IPS-NIHi7 (cell line): Measurements from ENCODE around the gene CD101.
A peak's percentile ranks its signal among the peaks of the same experiment; 100 is the strongest.

ENCODE experiments used
- DNase-seq: peaks from one replicate; pipeline ENCODE4 v3.0.0; 2012; ENCODE audit warnings: mixed read lengths; ENCODE audit errors: extremely low spot score

Gene CD101

GRCh38 chr1:117015724-117016123 lies 14.2 kb downstream of the CD101 start:
- no peak for DNase-seq

DNA sequence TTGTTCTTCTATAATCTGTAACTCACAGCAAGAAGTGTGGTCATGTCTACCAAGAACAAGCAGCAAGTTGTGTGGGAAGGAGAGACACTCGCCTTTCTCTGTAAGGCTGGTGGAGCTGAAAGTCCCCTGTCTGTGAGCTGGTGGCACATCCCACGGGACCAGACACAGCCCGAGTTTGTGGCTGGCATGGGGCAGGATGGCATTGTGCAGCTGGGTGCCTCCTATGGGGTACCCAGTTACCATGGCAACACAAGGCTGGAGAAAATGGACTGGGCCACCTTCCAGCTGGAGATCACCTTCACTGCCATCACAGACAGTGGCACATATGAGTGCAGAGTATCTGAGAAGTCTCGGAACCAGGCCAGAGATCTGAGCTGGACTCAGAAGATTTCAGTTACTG lies 15.5 kb downstream of the CD101 start:
- no peak for DNase-seq

DNA sequence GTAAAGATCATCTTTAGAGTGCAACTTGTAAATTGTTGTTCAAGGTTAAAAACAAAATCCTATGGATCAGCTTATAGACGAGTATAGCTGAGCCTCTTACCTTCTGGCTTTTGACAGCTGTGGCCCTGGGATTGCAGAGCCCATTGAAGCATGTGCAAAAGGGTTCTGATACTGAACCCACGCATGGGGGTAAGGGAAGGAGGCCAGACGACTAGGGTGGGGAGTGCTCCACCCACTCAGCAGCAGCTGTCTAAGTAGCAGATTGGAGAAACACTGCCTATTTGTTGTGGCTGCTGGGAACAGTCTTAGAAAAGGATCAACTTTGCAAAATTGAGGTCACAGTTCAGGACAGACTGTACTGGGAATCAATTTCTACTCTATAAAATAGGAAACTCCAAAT lies 16.1 kb downstream of the CD101 start:
- DNase-seq: no peak

DNA sequence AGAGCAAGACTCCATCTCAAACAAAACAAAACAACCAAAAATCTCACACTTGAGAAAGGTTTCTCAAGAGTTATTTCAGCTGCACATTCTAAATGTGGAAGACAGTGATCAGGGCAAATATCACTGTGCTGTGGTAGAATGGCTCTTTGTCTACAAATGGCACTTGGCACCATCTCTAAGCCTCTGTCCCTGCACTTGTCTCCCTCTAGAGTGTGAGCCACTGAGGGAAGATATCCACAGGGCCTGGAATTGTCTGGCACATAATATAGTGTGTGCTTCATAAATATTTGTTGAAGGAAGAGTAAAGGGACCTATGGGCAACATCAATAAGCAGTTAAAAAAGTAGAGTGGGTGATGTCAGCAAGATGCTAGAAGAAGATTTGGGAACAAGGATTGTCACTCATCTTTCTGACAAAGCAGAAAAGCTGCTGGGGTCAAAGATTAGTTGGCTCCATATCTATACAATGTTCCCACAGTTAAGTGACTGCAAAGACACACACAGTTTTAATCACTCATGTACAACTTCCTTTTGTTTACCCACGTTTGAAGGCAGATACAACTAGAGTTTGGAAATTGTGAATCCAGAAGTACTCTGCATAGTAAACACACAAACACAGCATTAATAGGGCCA lies 19.1 kb downstream of the CD101 start:
- DNase-seq: no peak

- DNase-seq: no peak
Observed at GRCh38 chr1:117022114-117022513, 20.6 kb downstream of the CD101 start.

GRCh38 chr1:117025568-117025967 lies 24.0 kb downstream of the CD101 start:
- no peak for DNase-seq

DNA sequence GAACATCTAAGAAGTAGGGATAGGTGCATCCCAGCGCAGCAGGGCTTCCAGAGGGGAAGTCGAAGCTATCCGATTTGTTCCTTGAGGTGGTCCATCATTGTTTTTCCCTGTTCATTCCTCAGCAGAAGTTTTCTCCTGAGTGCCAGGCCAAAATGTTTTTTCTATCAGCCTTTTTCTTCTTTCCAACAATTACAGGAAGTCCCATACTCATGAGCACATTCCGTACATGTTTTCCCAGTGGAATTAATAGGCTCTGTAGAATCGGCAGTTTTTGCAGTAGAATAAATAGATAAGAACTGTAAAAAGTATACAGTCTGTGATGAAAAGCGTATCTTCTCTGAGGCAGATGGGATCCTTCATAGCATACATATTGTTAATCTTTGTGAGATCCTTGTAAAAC lies 24.8 kb downstream of the CD101 start:
- no peak for DNase-seq

GRCh38 chr1:117029685-117030084 lies 28.1 kb downstream of the CD101 start:
- DNase-seq: no peak

DNA sequence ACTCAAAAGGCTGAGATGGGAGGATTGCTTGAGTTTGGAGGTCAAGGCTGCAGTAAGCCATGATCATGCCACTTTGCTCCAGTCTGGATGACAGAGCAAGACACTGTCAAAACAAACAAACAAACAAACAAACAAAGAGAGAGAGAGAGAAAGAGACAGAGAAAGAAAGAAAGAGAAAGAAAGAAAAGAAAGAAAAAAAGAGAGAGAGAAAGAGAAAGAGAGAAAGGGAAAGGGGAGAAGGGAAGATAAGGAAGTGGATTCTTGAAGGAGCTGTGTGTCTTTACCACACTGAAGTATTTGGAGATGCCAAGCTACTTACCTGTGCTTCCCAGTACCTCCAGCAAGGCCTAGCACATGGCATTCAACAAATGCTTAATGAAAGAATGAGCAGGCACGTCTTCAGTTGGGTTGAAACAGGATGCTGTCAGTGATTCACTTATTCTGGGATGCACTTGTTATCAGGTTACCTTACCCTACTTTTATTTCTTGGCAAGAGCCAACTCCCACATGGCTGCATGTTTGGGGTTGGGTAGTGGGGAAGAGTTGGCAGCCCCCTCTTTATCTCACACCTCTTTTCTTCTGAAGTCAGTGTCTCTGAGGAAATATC lies 28.8 kb downstream of the CD101 start:
- DNase-seq: no peak

GRCh38 chr1:117032266-117032665 lies 30.7 kb downstream of the CD101 start:
- no peak for DNase-seq

- DNase-seq: no peak
Observed at GRCh38 chr1:117032681-117033539, 31.4 kb downstream of the CD101 start.

DNA sequence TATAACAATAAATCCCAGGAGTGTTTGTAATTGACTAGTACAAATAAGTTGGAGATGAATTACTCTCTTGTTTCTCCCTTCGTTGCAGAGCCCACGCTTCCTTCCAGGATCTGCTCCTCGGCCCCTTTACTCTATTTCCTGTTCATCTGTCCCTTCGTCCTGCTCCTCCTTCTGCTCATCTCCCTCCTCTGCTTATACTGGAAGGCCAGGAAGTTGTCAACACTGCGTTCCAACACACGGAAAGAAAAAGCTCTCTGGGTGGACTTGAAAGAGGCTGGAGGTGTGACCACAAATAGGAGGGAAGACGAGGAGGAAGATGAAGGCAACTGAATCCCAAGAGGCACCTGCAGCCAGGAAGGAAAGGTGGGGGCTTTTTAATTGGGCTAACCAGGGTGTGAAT lies 32.2 kb downstream of the CD101 start:
- no peak for DNase-seq

DNA sequence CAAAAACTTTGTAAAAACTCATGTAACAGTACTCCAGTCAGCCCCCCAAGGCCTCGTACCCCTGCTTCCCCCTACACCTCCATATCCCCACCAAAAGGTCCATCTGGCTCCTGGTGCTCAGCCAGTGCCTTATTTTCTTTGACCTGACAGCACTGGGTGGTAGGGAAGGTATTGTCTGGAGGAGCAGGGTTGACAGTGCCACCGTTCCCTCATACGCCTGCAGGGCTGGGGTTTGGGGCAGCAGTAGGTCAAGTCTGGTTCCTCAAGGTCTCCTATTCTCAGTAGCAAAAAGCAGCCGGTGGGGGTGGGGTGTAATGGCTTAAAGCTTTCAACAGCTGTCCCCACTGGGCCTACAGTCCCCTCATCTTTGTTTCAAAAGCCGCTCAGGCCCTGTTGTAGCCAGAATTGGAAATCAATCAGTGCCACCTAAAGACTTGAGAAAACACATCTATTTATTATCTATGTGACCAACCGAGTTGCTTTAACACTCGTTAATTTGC lies 33.3 kb downstream of the CD101 start:
- no peak for DNase-seq

GRCh38 chr1:117036018-117036461 lies 34.5 kb downstream of the CD101 start:
- peak; percentile 42 for DNase-seq

DNA sequence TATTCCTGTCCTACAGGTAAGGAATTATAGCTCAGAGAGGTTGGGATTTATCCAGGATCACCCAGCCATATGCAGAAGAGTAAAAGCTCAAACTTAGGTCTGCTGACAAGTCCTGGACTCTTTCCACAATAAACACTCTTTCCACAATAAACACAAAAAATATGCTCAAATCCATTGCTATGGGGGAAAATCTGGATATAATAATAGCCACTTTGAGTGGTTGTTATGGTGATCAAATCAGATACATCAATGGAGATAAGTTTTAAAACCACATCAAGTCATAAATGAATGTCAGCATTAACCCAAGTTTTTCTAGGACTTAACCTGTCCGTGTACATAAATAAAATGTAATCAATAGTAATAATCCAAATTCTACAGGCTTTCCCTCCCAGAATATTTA lies 36.2 kb downstream of the CD101 start:
- no peak for DNase-seq

GRCh38 chr1:117038236-117038635 lies 36.7 kb downstream of the CD101 start:
- DNase-seq: no peak

GRCh38 chr1:117044217-117044616 lies 42.7 kb downstream of the CD101 start:
- no peak for DNase-seq

- DNase-seq: no peak
Observed at GRCh38 chr1:117045644-117046043, 44.1 kb downstream of the CD101 start.

- DNase-seq: no peak
Observed at GRCh38 chr1:117046781-117047180, 45.2 kb downstream of the CD101 start.

DNA sequence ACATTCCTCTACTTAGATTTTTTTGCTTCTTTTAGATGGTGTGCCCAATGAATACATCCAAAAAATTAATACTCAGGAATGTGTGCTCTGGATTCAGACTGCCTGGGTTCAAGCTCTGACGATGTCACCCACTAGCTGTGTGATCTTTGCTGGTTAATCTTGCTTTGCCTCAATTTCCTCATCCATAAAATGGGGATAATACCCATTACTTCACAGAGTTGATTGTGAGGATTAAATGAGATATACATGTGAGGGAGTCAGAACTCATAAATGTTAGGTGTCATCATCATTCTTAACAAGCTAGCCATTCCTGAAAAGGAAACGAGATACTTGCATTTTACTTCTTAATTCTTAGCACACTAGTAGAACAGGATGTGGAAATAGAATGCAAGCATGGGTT lies 45.7 kb downstream of the CD101 start:
- DNase-seq: no peak

DNA sequence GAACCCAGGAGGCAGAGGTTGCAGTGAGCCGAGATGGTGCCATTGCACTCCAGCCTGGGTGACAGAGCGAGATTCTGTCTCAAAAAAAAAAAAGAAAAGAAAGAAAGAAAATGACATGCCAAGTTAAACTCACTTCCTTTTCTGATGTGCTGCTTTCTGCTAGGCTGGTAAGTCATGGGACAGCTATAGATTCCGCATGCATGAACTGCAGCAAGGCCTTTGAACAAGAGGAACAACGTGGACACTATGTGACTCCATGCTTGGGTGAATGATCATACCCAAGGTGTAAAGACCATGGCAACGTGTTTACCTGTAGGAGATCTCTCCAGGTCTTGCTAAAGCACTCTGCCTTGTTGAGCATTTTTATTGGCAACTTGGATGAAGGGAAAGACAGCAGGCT lies 48.3 kb downstream of the CD101 start:
- no peak for DNase-seq

DNA sequence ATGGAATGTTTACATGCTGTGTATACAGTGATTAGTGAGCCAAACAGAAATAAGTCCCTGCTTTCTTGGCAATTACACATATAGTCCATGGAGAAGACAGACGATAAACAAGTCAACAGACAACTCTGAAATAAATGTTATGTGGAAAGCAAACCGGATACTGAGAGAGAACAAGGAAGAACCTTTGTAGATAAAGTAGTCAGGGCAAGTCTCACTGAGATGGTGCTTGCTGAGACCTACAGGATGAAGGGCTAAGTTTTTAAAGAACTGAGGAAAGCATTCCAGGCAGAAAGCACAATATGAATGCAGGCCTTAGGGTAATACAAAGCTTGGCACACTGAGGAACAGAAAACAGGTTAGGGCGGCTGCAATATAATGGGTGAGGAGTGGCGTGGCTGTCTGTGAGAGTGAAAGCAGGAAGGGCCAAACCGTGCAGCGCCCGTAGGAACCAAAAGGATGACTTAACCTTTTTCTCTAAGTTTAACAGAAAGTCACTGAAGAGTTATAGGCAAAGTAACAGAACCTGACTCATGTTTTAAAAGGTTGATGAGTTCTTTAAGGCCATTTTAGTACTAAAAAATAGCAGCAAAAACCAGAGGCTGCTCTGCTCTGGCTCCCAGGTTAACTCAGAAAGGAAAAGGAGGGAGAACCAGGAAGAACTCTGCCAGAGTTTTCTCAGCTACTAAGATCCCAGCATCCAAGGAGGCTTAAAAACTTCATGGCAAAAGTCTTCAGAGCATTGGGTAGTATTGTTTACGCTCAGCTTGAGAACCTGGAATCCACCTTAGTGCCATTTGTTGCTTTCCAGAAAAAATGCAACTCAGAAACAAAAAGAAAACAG lies 49.9 kb downstream of the CD101 start:
- DNase-seq: no peak
